ENCODE results near the gene PCNX2. TPM values are rescaled to one million over a fixed set of nuclear protein-coding genes. Genes with fewer than 3 reads are reported as not detected.

Gene PCNX2
- total and polyA plus RNA-seq, 11 donors: 0.27 to 5.3 (median 1.9) TPM

- intact Hi-C loops (cut with DNase I): loop anchor here in 9 of 10 donors (1.0 to 10.0 kb wide), 11 partner anchors 286 to 1484 kb away; partner anchors contain the start of genes MAP10 (in 1 of the 9), NTPCR (in 1 of the 9) and SIPA1L2 (in 1 of the 9)
- ATAC-seq: peak; percentile 83 to 94 (median 92)
- peak; percentile 56 to 72 (median 62) for DNase-seq
- no peak overlapping the region for H3K27ac ChIP-seq
- H3K36me3 ChIP-seq: no peaks in the 10 kb centered on the region
- peak overlapping the region in 7 of 12 donors; percentile 8 to 17 (median 11) for H3K4me3 ChIP-seq
- no peaks in the 10 kb centered on the region for H3K9me3 ChIP-seq
- WGBS, 4 donors: 16 to 26% (median 18%) methylated on average over 8 of the region's 8 CpGs
- TF ChIP-seq POLR2A (IDR thresholded peaks at IDR 0.05): no peak
- TF ChIP-seq, protein P1, sequence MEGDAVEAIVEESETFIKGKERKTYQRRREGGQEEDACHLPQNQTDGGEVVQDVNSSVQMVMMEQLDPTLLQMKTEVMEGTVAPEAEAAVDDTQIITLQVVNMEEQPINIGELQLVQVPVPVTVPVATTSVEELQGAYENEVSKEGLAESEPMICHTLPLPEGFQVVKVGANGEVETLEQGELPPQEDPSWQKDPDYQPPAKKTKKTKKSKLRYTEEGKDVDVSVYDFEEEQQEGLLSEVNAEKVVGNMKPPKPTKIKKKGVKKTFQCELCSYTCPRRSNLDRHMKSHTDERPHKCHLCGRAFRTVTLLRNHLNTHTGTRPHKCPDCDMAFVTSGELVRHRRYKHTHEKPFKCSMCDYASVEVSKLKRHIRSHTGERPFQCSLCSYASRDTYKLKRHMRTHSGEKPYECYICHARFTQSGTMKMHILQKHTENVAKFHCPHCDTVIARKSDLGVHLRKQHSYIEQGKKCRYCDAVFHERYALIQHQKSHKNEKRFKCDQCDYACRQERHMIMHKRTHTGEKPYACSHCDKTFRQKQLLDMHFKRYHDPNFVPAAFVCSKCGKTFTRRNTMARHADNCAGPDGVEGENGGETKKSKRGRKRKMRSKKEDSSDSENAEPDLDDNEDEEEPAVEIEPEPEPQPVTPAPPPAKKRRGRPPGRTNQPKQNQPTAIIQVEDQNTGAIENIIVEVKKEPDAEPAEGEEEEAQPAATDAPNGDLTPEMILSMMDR (IDR thresholded peaks at IDR 0.05): peak; percentile 67 to 91 (median 82)
- peaks cover 0 to 25% (median 6%) of the 10 kb centered on the region in 12 donors for H3K4me1 ChIP-seq
- H3K27me3 ChIP-seq: no peaks in the 10 kb centered on the region
These were observed 54.5 kb downstream of the PCNX2 start for GRCh38 chr1:233240829-233241682.

- H3K27ac ChIP-seq: no peak overlapping the region
- no peak for TF ChIP-seq POLR2A (IDR thresholded peaks at IDR 0.05)
- TF ChIP-seq, protein P1 (IDR thresholded peaks at IDR 0.05): no peak
- DNase-seq: no peak
- peaks cover 0 to 25% (median 6%) of the 10 kb centered on the region in 12 donors for H3K4me1 ChIP-seq
- 85 to 90% (median 90%) methylated on average over 5 of the region's 5 CpGs for WGBS, 4 donors
- ATAC-seq: no peak
- no peaks in the 10 kb centered on the region for H3K9me3 ChIP-seq
- intact Hi-C loops (cut with DNase I): loop anchor here in 8 of 10 donors (2.0 to 10.0 kb wide), 10 partner anchors 286 to 1483 kb away; partner anchors contain the start of genes MAP10 (in 1 of the 8), NTPCR (in 1 of the 8) and SIPA1L2 (in 1 of the 8)
- H3K4me3 ChIP-seq: no peak overlapping the region
- H3K36me3 ChIP-seq: no peaks in the 10 kb centered on the region
- no peaks in the 10 kb centered on the region for H3K27me3 ChIP-seq
These were observed 55.2 kb downstream of the PCNX2 start for GRCh38 chr1:233240371-233240770.

- intact Hi-C loops (cut with DNase I): loop anchor here in 5 of 10 donors (5.0 to 10.0 kb wide), 5 partner anchors 214 to 1514 kb away; partner anchors contain the start of gene SIPA1L2 (in 1 of the 5)
- no peaks in the 10 kb centered on the region for H3K27me3 ChIP-seq
- DNase-seq: no peak
- H3K4me3 ChIP-seq: no peak overlapping the region
- H3K27ac ChIP-seq: no peak overlapping the region
- 82 to 86% (median 83%) methylated on average over 9 of the region's 9 CpGs for WGBS, 4 donors
- H3K4me1 ChIP-seq: peaks cover 0 to 25% (median 6%) of the 10 kb centered on the region in 12 donors
- H3K9me3 ChIP-seq: no peaks in the 10 kb centered on the region
- TF ChIP-seq, protein P1 (IDR thresholded peaks at IDR 0.05): peak in 3 of 12 donors; percentile 9 to 14 (median 11)
- TF ChIP-seq POLR2A (IDR thresholded peaks at IDR 0.05): no peak
- no peak for ATAC-seq
- no peaks in the 10 kb centered on the region for H3K36me3 ChIP-seq
These were observed 56.6 kb downstream of the PCNX2 start for GRCh38 chr1:233238884-233239431.

GRCh38 chr1:233237647-233238046, 57.9 kb downstream of the PCNX2 start:
- H3K4me3 ChIP-seq: no peak overlapping the region
- no peak for DNase-seq
- H3K9me3 ChIP-seq: no peaks in the 10 kb centered on the region
- intact Hi-C loops (cut with DNase I): loop anchor here in 5 of 10 donors (5.0 to 10.0 kb wide), 5 partner anchors 213 to 1513 kb away; partner anchors contain the start of gene SIPA1L2 (in 1 of the 5)
- TF ChIP-seq, protein P1 (IDR thresholded peaks at IDR 0.05): no peak
- no peak for TF ChIP-seq POLR2A (IDR thresholded peaks at IDR 0.05)
- H3K27ac ChIP-seq: no peak overlapping the region
- peaks cover 0 to 17% (median 3%) of the 10 kb centered on the region in 12 donors for H3K4me1 ChIP-seq
- H3K36me3 ChIP-seq: no peaks in the 10 kb centered on the region
- no peaks in the 10 kb centered on the region for H3K27me3 ChIP-seq
- WGBS, 4 donors: 78 to 83% (median 81%) methylated on average over 3 of the region's 3 CpGs
- ATAC-seq: no peak

Measured in heart left ventricle (tissue), 16 donors.